GM18508 (cell line): ENCODE measurements around the gene CISTR.
"Not testable (repeated sequence)": the region's sequence is repeated elsewhere in the genome, so short reads cannot be mapped to it uniquely, and the experiment has no call there.

ENCODE experiments used
- ATAC-seq: cut with Tn5 transposase; IDR thresholded peaks from one replicate; pipeline ENCODE4 v1.9.1; 2021; ENCODE audit warnings: moderate number of reproducible peaks; ENCODE audit not compliant: insufficient read depth, unreplicated experiment

CISTR gene

GRCh38 chr12:53765891-53766290 is 14.1 kb upstream of the CISTR start:
- ATAC-seq = no peak

- ATAC-seq = no peak
These were observed 12.8 kb upstream of the CISTR start for GRCh38 chr12:53764615-53765014.

GRCh38 chr12:53762793-53763192 is 11.0 kb upstream of the CISTR start:
- ATAC-seq = not testable (repeated sequence)

- no peak for ATAC-seq
These were observed 9.5 kb upstream of the CISTR start for GRCh38 chr12:53761306-53761705.

GRCh38 chr12:53759261-53759660 is 7.5 kb upstream of the CISTR start:
- no peak for ATAC-seq

GRCh38 chr12:53758730-53759103 is 6.9 kb upstream of the CISTR start:
- ATAC-seq = no peak

- ATAC-seq = no peak
These were observed 6.4 kb upstream of the CISTR start for GRCh38 chr12:53758081-53758729.

- ATAC-seq = no peak
These were observed 5.5 kb upstream of the CISTR start for GRCh38 chr12:53757101-53757770.

GRCh38 chr12:53756300-53757100 is 4.7 kb upstream of the CISTR start:
- no peak for ATAC-seq

GRCh38 chr12:53755893-53756292 is 4.1 kb upstream of the CISTR start:
- ATAC-seq = no peak

GRCh38 chr12:53755451-53755891 is 3.7 kb upstream of the CISTR start:
- no peak for ATAC-seq

GRCh38 chr12:53754633-53755264 is 3.0 kb upstream of the CISTR start:
- ATAC-seq = no peak

- ATAC-seq = no peak
These were observed 2.4 kb upstream of the CISTR start for GRCh38 chr12:53754188-53754585.

GRCh38 chr12:53752621-53753020 is 842 bp upstream of the CISTR start:
- no peak for ATAC-seq

- no peak for ATAC-seq
These were observed 418 bp upstream of the CISTR start for GRCh38 chr12:53752192-53752601.

- no peak for ATAC-seq
These were observed 905 bp downstream of the CISTR start for GRCh38 chr12:53750812-53751335.

GRCh38 chr12:53749986-53750811 is 1.6 kb downstream of the CISTR start:
- no peak for ATAC-seq

GRCh38 chr12:53748072-53748840 is 3.5 kb downstream of the CISTR start:
- ATAC-seq = no peak

GRCh38 chr12:53747095-53747494 is 4.7 kb downstream of the CISTR start:
- no peak for ATAC-seq
